Upper lobe of left lung (tissue), 6 donors: ENCODE data around the gene PANK1. TPM values are rescaled to one million over a fixed set of nuclear protein-coding genes. Genes with fewer than 3 reads are reported as not detected.

Source experiments
- ATAC-seq, 2 donors: fragments of 200-7000 bp; cut with Tn5 transposase; one replicate each; pipeline ENCODE4 v1.9.1; 2022; ENCODE audit warnings: mild to moderate bottlenecking in 2 of 2, moderate library complexity in 2 of 2; ENCODE audit not compliant: low FRiP score in 2 of 2
- DNase-seq, 2 donors: peaks; one replicate each; pipeline ENCODE4 v3.0.0-alpha.2; 2019 to 2020
- H3K27ac ChIP-seq, 4 donors: fragments of 200-600 bp; sonication (generic); one replicate each; pipeline ENCODE4 v1.5.1; 2016 to 2019
- H3K27me3 ChIP-seq, 4 donors: fragments of 200-600 bp; sonication (generic); one replicate each; pipeline ENCODE4 v1.5.1; 2017 to 2019
- H3K36me3 ChIP-seq, 4 donors: fragments of 200-600 bp; sonication (generic); one replicate each; pipeline ENCODE4 v1.5.1; 2016 to 2019
- H3K4me1 ChIP-seq, 4 donors: fragments of 200-600 bp; sonication (generic); one replicate each; pipeline ENCODE4 v1.5.1; 2018 to 2019
- H3K4me3 ChIP-seq, 4 donors: fragments of 200-600 bp; sonication (generic); one replicate each; pipeline ENCODE4 v1.5.1; 2017 to 2019; ENCODE audit warnings: mild to moderate bottlenecking in 2 of 4, moderate library complexity in 1 of 4
- H3K9me3 ChIP-seq, 4 donors: fragments of 200-600 bp; sonication (generic); one replicate each; pipeline ENCODE4 v1.5.1; 2018 to 2019
- EP300 ChIP-seq, 4 donors: sonication (generic); formaldehyde crosslinking; IDR thresholded peaks; one replicate each; pipeline ENCODE4 v1.5.1; 2017; ENCODE audit warnings: antibody characterized with exemption in 4 of 4, control low read depth in 2 of 4
- POLR2A ChIP-seq, 4 donors: fragments of 450-650 bp; IDR thresholded peaks; one replicate each; pipeline ENCODE4 v1.5.1; 2016 to 2017; ENCODE audit warnings: antibody characterized with exemption in 4 of 4, mild to moderate bottlenecking in 2 of 4
- POLR2AphosphoS5 ChIP-seq, 2 donors: sonication (generic); formaldehyde crosslinking; IDR thresholded peaks; one replicate each; pipeline ENCODE4 v1.5.1; 2017; ENCODE audit warnings: antibody characterized with exemption in 2 of 2
- WGBS, 2 donors: methylation state at CpG; one replicate each; pipeline ENCODE4 v1.1.5; 2017 to 2018; 5-methylcytosine and 5-hydroxymethylcytosine counted together
- total RNA-seq, 6 donors: library from RNA; depleted of rRNA in 4 of 6; stranded (reverse); fragments of >200 nt in 4 of 6; gene quantifications; one replicate each; pipeline versions ENCODE4 v1.1.0 to v1.2.1, GENCODE V29; 2016 to 2021
- TF ChIP-seq, protein P1 (sequence below), 6 experiments: fragments of 450-650 bp in 4 of 6; fragments of 200-600 bp in 2 of 6; sonication (generic) in 2 of 6; IDR thresholded peaks; one replicate each; pipeline ENCODE4 v1.5.1; 2016 to 2019; ENCODE audit warnings: antibody characterized with exemption in 6 of 6
- donor health status: DM: no; HTN: no; CAD: no; lungs with moderate emphysema.
- donor health status: DM: no; HTN: yes; CAD: no; lungs with severe emphysema.

PANK1 gene
- total RNA-seq, 6 donors from 2014 or later = 3.1 to 22.9 (median 7.3) TPM

DNA sequence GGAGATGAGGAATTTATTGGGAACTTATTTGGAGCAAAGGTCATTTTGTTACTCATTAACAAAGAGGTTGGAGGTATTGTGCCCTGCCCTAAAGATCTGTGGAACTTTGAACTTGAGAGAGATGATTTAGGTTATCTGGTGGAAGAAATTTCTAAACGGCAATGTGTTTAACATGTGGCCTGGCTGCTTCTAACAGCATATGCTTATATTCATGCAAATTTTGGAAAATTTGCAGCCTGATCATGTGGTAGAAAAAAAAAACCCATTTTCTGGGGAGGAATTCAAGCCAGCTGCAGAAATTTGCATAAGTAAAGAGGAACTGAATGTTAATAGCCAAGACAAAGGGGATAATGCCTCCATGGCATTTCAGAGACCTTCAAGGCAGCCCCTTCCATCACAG is 10.7 kb upstream of the PANK1 start:
- H3K4me1 ChIP-seq = no peaks in the 10 kb centered on the region
- DNase-seq (no peak), ATAC-seq (no peak)
- TF ChIP-seq, protein P1, sequence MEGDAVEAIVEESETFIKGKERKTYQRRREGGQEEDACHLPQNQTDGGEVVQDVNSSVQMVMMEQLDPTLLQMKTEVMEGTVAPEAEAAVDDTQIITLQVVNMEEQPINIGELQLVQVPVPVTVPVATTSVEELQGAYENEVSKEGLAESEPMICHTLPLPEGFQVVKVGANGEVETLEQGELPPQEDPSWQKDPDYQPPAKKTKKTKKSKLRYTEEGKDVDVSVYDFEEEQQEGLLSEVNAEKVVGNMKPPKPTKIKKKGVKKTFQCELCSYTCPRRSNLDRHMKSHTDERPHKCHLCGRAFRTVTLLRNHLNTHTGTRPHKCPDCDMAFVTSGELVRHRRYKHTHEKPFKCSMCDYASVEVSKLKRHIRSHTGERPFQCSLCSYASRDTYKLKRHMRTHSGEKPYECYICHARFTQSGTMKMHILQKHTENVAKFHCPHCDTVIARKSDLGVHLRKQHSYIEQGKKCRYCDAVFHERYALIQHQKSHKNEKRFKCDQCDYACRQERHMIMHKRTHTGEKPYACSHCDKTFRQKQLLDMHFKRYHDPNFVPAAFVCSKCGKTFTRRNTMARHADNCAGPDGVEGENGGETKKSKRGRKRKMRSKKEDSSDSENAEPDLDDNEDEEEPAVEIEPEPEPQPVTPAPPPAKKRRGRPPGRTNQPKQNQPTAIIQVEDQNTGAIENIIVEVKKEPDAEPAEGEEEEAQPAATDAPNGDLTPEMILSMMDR (IDR thresholded peaks at IDR 0.05) = no peak
- TF ChIP-seq POLR2AphosphoS5 (IDR thresholded peaks at IDR 0.05) (no peak), POLR2A (IDR thresholded peaks at IDR 0.05) (no peak), EP300 (IDR thresholded peaks at IDR 0.05) (no peak)
- no peaks in the 10 kb centered on the region for H3K36me3 ChIP-seq
- H3K27me3 ChIP-seq = no peaks in the 10 kb centered on the region
- whole genome bisulfite sequencing, 2 donors = 74 to 100% methylated on average over 1 of the region's 1 CpG
- no peak overlapping the region for H3K27ac ChIP-seq
- H3K9me3 ChIP-seq = no peaks in the 10 kb centered on the region
- H3K4me3 ChIP-seq = no peak overlapping the region

DNA sequence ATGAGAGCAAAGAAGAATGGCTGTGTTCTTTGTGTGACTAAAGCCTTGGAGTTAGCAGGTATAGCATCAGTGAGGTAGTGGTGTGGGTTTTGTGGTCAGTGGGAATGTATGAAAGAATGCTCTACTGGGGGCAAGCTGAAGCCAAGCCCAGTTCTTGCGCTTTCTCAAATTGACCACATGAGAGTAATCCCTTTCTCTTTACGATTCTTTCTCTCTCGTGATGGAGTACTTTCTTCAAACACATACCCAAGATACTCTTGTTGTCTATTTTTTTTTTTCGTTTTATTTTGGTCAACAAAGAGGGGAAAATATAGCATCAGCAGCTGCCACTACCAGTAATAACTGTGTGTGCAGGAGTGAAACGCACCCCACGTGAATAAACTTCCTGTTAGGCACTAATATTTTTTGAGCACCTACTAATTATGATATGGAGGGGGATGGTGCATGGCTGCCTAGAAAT is 8.4 kb upstream of the PANK1 start:
- Histone ChIP-seq H3K36me3 (no peaks in the 10 kb centered on the region), H3K9me3 (no peaks in the 10 kb centered on the region), H3K27ac (no peak overlapping the region), H3K4me3 (no peak overlapping the region), H3K27me3 (no peaks in the 10 kb centered on the region), H3K4me1 (no peaks in the 10 kb centered on the region)
- ATAC-seq (no peak), DNase-seq (no peak)
- WGBS, 2 donors = 60 to 66% methylated on average over 6 of the region's 6 CpGs
- TF ChIP-seq POLR2A (IDR thresholded peaks at IDR 0.05) (no peak), POLR2AphosphoS5 (IDR thresholded peaks at IDR 0.05) (no peak)

DNA sequence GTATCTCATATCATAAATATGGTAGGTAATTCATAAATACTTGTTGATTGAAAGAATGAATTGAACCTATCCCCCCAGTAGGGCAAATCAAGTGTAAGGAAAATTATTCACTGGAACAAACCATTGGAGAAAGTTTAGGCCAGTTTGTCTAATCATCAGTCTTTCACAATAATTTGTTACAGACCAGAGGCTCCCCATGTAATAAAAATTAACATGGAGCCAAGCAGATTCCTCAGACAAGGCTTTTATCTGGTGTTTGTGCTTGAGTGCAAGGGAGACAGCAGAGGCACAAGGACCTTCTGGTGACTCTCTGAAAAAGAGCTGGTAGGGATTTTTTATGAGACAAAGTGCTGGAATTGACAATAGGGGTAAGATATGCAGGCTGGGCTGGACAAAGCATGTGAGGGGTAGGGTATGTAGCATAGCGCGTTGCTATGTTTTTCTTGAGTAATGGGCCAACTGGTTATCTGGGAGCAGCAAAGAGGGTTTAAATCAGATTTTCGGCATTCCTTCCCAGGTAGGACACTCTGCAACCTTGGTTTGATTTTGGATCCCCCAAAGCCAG is 7.8 kb upstream of the PANK1 start:
- no peak for DNase-seq
- Histone ChIP-seq H3K4me3 (no peak overlapping the region), H3K4me1 (no peaks in the 10 kb centered on the region), H3K27me3 (no peaks in the 10 kb centered on the region), H3K36me3 (no peaks in the 10 kb centered on the region), H3K9me3 (no peaks in the 10 kb centered on the region), H3K27ac (no peak overlapping the region)
- 98 to 100% methylated on average over 3 of the region's 3 CpGs for WGBS, 2 donors
- ATAC-seq = no peak
- TF ChIP-seq POLR2A (IDR thresholded peaks at IDR 0.05) = no peak
- TF ChIP-seq, protein P1 (IDR thresholded peaks at IDR 0.05) = no peak
- TF ChIP-seq EP300 (IDR thresholded peaks at IDR 0.05) = no peak

DNA sequence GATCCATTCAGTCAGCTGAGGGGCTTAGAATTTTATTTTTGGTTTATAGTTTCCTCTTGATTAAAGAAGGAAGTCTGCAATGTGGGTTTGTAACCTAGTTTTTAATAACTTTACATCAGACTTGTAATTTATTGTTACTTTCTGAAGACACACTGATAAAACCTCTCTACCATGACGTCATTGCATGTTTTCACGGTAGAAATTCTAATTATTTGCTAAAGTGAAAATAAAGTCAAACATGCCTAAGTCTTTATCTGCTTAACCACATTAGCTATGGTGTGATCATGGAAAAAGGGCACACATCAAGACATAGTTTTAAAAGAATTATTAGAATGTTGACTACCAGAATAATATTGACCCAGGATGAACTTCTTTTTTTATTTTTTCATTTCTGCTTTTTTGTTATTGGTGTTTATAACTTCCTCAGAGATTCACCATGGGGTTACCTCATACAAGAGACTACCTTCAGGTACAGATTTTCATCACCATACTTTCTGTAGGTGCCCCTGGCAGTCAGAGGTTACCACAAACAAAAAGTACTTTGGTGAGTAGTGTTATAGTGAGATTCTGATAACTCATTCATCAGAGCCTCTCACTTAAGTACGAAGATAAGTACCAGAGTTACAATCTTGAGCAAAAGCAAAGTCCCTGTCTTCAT is 7.0 kb upstream of the PANK1 start:
- 68 to 72% methylated on average over 3 of the region's 3 CpGs for WGBS, 2 donors

DNA sequence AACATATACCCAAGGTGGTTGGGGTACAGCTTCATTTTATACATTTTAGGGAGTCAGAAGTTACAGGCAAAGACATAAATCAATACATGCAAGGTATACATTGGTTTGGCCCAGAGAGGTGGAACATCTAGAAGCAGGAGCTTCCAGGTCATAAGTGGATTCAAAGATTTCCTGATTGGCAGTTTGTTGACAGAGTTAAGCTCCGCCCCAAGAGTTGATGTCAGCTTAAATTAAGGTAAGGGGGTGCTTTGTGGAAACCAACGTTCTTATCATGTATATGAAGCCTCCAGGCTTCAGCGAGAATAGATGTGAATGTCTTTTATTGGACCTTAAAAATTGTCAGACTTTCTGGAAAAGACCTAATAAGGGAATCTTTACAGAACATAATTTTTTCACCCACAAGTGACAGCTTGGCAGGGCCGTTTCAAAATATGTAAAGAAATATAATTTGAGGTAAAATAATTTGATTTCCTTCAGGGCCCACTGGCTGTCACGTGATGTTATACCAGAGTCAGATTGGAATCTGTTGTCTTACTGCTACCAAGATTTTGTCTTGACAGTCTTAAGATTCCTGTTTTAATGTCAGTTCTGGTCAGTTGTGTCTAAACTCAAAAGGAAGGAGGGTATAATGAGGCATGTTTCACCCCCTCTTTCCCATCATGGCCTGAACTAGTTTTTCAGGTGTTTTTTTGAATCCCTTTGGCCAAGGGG is 6.3 kb upstream of the PANK1 start:
- ATAC-seq (no peak), DNase-seq (no peak)
- TF ChIP-seq POLR2AphosphoS5 (IDR thresholded peaks at IDR 0.05) (no peak), EP300 (IDR thresholded peaks at IDR 0.05) (no peak)
- no peak overlapping the region for H3K27ac ChIP-seq
- H3K27me3 ChIP-seq = no peaks in the 10 kb centered on the region
- H3K4me3 ChIP-seq = no peak overlapping the region
- H3K36me3 ChIP-seq = no peaks in the 10 kb centered on the region
- H3K4me1 ChIP-seq = no peaks in the 10 kb centered on the region
- H3K9me3 ChIP-seq = no peaks in the 10 kb centered on the region
- WGBS, 2 donors = 63 to 78% methylated on average over 5 of the region's 5 CpGs

More for the DNA sequence above, 7.0 kb upstream of the PANK1 start:
- Histone ChIP-seq H3K4me1 (no peaks in the 10 kb centered on the region), H3K36me3 (no peaks in the 10 kb centered on the region), H3K4me3 (no peak overlapping the region), H3K27me3 (no peaks in the 10 kb centered on the region), H3K27ac (no peak overlapping the region), H3K9me3 (no peaks in the 10 kb centered on the region)
- ATAC-seq (no peak), DNase-seq (no peak)
- TF ChIP-seq POLR2AphosphoS5 (IDR thresholded peaks at IDR 0.05) = no peak
- no peak for TF ChIP-seq POLR2A (IDR thresholded peaks at IDR 0.05)
- TF ChIP-seq, protein P1 (IDR thresholded peaks at IDR 0.05) = no peak
- no peak for TF ChIP-seq EP300 (IDR thresholded peaks at IDR 0.05)
